Inflammatory macrophage treated with lipopolysaccharide for 1 hour (primary cell): ENCODE measurements around the gene GNAS-AS1.
A peak's percentile ranks its signal among the peaks of the same experiment; 100 is the strongest.
"Not testable (repeated sequence)": the region's sequence is repeated elsewhere in the genome, so short reads cannot be mapped to it uniquely, and the experiment has no call there.

Experiments used
- DNase-seq, 2 donors: peaks; one replicate each; pipeline ENCODE4 v3.0.0-alpha.2; 2020 to 2022

Gene GNAS-AS1

GRCh38 chr20:58829531-58829941, 21.2 kb downstream of the GNAS-AS1 start:
- no peak for DNase-seq

GRCh38 chr20:58828804-58829203, 21.9 kb downstream of the GNAS-AS1 start:
- not testable (repeated sequence) for DNase-seq

GRCh38 chr20:58828136-58828535, 22.6 kb downstream of the GNAS-AS1 start:
- DNase-seq = no peak

- DNase-seq = no peak
These were observed 24.4 kb downstream of the GNAS-AS1 start for GRCh38 chr20:58826271-58826670.

GRCh38 chr20:58825450-58825849, 25.3 kb downstream of the GNAS-AS1 start:
- no peak for DNase-seq

GRCh38 chr20:58824843-58825242, 25.9 kb downstream of the GNAS-AS1 start:
- no peak for DNase-seq

- DNase-seq = no peak
These were observed 27.7 kb downstream of the GNAS-AS1 start for GRCh38 chr20:58822748-58823730.

- no peak for DNase-seq
These were observed 28.6 kb downstream of the GNAS-AS1 start for GRCh38 chr20:58822149-58822548.

- DNase-seq = not testable (repeated sequence)
These were observed 30.2 kb downstream of the GNAS-AS1 start for GRCh38 chr20:58820515-58820914.

GRCh38 chr20:58819921-58820320, 30.8 kb downstream of the GNAS-AS1 start:
- no peak for DNase-seq

GRCh38 chr20:58818586-58819285, 32.0 kb downstream of the GNAS-AS1 start:
- DNase-seq = no peak

GRCh38 chr20:58817748-58818147, 33.0 kb downstream of the GNAS-AS1 start:
- DNase-seq = no peak

GRCh38 chr20:58816957-58817651, 33.6 kb downstream of the GNAS-AS1 start:
- DNase-seq = no peak

GRCh38 chr20:58816051-58816450, 34.7 kb downstream of the GNAS-AS1 start:
- no peak for DNase-seq

GRCh38 chr20:58815448-58815847, 35.3 kb downstream of the GNAS-AS1 start:
- DNase-seq = no peak

- no peak for DNase-seq
These were observed 37.3 kb downstream of the GNAS-AS1 start for GRCh38 chr20:58813369-58813768.

- DNase-seq = no peak
These were observed 39.4 kb downstream of the GNAS-AS1 start for GRCh38 chr20:58811334-58811733.

- DNase-seq = peak in 1 of 2 donors; percentile 0
These were observed 39.8 kb downstream of the GNAS-AS1 start for GRCh38 chr20:58810879-58811250.

- DNase-seq = peak; percentile 5 to 10
These were observed 40.4 kb downstream of the GNAS-AS1 start for GRCh38 chr20:58810116-58810878.

- no peak for DNase-seq
These were observed 42.2 kb downstream of the GNAS-AS1 start for GRCh38 chr20:58808271-58809046.

- no peak for DNase-seq
These were observed 42.9 kb downstream of the GNAS-AS1 start for GRCh38 chr20:58807801-58808200.

GRCh38 chr20:58803533-58803932, 47.2 kb downstream of the GNAS-AS1 start:
- no peak for DNase-seq
